ENCODE results near the gene VPS37C. TPM values are rescaled to one million over a fixed set of nuclear protein-coding genes. Genes with fewer than 3 reads are reported as not detected.

The VPS37C gene
- total RNA-seq, 1 experiment from 2014 or later, result 23.4 TPM

DNA sequence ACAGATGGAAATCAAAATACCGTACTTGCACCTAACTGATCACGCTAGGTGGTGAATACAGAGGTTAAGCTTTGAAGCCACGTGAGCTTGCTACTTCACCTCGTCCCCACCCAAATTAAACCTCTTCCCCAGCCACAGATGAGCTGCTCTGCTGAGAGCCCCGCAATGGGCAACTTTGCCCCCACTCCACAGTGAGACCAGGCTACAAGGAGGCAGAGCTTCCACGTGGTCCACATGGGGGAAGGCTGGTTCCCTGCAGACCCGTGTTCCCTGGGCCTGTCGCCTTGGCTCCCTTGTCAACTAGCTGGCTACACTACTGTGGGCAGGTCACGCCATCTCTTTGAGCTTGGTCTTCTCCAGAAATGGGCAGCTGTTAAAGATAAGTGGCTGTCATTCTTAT, 48.0 kb downstream of the VPS37C start:
- ATAC-seq, result no peak
- ChIA-PET CTCF (interaction anchor here (0.5 to 1.7 kb wide), 3 partner anchors 16 to 1828 kb away, joined by 5 to 6 read pairs (median 5); no protein-coding TSS in a partner anchor), POLR2A (no interaction called here)
- Mint-ChIP-seq H3K9me3 (no peaks in the 10 kb centered on the region), H3K36me3 (no peaks in the 10 kb centered on the region), H3K4me1 (no peaks in the 10 kb centered on the region), H3K4me3 (no peak overlapping the region), H3K27ac (no peak overlapping the region), H3K27me3 (ENCODE audit: low read depth) (no peaks in the 10 kb centered on the region)
- no peak for TF ChIP-seq SMAD3 (CRISPR knock-in tag; IDR thresholded peaks at IDR 0.05; ENCODE audit: borderline replicate concordance)
- no peak for TF ChIP-seq GTF2I (CRISPR knock-in tag; conservative IDR thresholded peaks at IDR 0.05)
- TF ChIP-seq RORB (CRISPR knock-in tag; IDR thresholded peaks at IDR 0.05), result no peak
- no peak for TF ChIP-seq CREB1 (CRISPR knock-in tag; IDR thresholded peaks at IDR 0.05)
- TF ChIP-seq NFYB (CRISPR knock-in tag; conservative IDR thresholded peaks at IDR 0.05; ENCODE audit: low read depth), result no peak
- no peak for TF ChIP-seq MXD4 (CRISPR knock-in tag; IDR thresholded peaks at IDR 0.05; ENCODE audit: borderline replicate concordance)
- no peak for TF ChIP-seq ZSCAN18 (CRISPR knock-in tag; IDR thresholded peaks at IDR 0.05)
- TF ChIP-seq NFE2L1 (CRISPR knock-in tag; IDR thresholded peaks at IDR 0.05), result no peak
- TF ChIP-seq, protein P1, sequence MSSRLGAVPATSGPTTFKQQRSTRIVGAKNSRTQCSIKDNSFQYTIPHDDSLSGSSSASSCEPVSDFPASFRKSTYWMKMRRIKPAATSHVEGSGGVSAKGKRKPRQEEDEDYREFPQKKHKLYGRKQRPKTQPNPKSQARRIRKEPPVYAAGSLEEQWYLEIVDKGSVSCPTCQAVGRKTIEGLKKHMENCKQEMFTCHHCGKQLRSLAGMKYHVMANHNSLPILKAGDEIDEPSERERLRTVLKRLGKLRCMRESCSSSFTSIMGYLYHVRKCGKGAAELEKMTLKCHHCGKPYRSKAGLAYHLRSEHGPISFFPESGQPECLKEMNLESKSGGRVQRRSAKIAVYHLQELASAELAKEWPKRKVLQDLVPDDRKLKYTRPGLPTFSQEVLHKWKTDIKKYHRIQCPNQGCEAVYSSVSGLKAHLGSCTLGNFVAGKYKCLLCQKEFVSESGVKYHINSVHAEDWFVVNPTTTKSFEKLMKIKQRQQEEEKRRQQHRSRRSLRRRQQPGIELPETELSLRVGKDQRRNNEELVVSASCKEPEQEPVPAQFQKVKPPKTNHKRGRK (CRISPR knock-in tag; IDR thresholded peaks at IDR 0.05; ENCODE audit: borderline replicate concordance), result no peak
- no peak for TF ChIP-seq CDX4 (CRISPR knock-in tag; IDR thresholded peaks at IDR 0.05; ENCODE audit: borderline replicate concordance)
- TF ChIP-seq ZNF423 (CRISPR knock-in tag; IDR thresholded peaks at IDR 0.05), result no peak
- no peak for DNase-seq (ENCODE audit: low spot score)

DNA sequence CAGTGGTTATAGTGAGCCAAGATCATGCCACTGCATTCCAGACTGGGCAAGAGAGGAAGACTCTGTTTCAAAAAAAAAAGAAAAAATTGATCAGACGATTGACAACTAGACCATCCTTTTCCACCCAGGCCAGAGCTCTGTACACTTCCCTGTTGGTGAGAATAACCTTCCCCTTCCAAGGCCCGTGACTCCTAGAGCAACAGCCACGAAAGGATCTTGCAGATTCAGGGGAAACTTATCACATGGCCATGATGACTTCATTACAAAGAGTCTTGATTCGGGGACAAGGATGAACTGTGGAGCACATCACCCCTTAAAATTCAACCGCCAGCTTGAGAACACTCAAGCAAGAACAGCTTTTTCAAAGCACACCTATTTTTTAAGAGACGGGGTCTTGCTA, 48.7 kb downstream of the VPS37C start:
- no peak overlapping the region for H3K4me3 Mint-ChIP-seq
- no peak for ATAC-seq
- CTCF ChIA-PET, result interaction anchor here (0.5 to 1.5 kb wide), 4 partner anchors 21 to 1829 kb away, joined by 3 to 6 read pairs (median 5); no protein-coding TSS in a partner anchor
- POLR2A ChIA-PET, result interaction anchor here (0.6 kb wide), 1 partner anchor 48 kb away, joined by 11 read pairs; no protein-coding TSS in a partner anchor
- H3K36me3 Mint-ChIP-seq, result no peaks in the 10 kb centered on the region
- H3K4me1 Mint-ChIP-seq, result no peaks in the 10 kb centered on the region
- no peaks in the 10 kb centered on the region for H3K27me3 Mint-ChIP-seq (ENCODE audit: low read depth)
- DNase-seq (ENCODE audit: low spot score), result no peak
- no peaks in the 10 kb centered on the region for H3K9me3 Mint-ChIP-seq
- no peak for TF ChIP-seq MLX (CRISPR knock-in tag; IDR thresholded peaks at IDR 0.05)
- TF ChIP-seq, protein P2, sequence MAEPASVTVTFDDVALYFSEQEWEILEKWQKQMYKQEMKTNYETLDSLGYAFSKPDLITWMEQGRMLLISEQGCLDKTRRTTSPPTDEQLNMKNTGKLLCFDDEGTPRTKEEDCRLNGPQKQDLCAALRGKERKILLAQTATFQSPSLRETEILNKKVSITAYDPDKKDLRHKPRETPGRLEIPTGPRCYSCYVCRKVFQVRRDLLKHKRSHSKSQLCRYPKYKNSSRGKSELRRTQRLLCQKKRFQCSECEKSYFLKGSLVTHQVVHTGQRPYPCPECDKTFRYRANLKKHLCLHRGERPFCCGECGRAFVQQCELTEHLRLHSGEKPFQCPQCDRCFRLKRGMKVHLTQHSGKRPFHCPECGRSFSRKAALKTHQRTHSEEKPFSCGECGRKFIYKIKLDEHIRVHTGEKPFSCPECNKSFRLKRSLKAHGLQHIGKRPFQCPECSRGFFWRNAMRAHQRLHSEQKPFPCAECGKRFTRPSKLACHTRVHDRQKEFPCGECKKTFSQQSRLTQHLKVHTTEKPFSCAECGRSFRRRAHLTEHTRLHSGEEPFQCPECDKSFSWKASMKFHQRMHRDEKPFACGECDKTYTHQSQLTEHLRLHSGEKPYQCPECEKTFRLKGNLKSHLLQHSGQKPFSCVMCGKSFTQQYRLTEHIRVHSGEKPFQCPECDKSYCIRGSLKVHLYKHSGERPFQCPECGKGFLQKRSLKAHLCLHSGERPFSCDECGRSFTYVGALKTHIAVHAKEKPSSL (CRISPR knock-in tag; conservative IDR thresholded peaks at IDR 0.05), result no peak
- TF ChIP-seq, protein P3, sequence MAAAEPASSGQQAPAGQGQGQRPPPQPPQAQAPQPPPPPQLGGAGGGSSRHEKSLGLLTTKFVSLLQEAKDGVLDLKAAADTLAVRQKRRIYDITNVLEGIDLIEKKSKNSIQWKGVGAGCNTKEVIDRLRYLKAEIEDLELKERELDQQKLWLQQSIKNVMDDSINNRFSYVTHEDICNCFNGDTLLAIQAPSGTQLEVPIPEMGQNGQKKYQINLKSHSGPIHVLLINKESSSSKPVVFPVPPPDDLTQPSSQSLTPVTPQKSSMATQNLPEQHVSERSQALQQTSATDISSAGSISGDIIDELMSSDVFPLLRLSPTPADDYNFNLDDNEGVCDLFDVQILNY (CRISPR knock-in tag; IDR thresholded peaks at IDR 0.05), result no peak
- TF ChIP-seq, protein P4, sequence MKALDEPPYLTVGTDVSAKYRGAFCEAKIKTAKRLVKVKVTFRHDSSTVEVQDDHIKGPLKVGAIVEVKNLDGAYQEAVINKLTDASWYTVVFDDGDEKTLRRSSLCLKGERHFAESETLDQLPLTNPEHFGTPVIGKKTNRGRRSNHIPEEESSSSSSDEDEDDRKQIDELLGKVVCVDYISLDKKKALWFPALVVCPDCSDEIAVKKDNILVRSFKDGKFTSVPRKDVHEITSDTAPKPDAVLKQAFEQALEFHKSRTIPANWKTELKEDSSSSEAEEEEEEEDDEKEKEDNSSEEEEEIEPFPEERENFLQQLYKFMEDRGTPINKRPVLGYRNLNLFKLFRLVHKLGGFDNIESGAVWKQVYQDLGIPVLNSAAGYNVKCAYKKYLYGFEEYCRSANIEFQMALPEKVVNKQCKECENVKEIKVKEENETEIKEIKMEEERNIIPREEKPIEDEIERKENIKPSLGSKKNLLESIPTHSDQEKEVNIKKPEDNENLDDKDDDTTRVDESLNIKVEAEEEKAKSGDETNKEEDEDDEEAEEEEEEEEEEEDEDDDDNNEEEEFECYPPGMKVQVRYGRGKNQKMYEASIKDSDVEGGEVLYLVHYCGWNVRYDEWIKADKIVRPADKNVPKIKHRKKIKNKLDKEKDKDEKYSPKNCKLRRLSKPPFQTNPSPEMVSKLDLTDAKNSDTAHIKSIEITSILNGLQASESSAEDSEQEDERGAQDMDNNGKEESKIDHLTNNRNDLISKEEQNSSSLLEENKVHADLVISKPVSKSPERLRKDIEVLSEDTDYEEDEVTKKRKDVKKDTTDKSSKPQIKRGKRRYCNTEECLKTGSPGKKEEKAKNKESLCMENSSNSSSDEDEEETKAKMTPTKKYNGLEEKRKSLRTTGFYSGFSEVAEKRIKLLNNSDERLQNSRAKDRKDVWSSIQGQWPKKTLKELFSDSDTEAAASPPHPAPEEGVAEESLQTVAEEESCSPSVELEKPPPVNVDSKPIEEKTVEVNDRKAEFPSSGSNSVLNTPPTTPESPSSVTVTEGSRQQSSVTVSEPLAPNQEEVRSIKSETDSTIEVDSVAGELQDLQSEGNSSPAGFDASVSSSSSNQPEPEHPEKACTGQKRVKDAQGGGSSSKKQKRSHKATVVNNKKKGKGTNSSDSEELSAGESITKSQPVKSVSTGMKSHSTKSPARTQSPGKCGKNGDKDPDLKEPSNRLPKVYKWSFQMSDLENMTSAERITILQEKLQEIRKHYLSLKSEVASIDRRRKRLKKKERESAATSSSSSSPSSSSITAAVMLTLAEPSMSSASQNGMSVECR (CRISPR knock-in tag; IDR thresholded peaks at IDR 0.05; ENCODE audit: borderline replicate concordance), result no peak
- no peak overlapping the region for H3K27ac Mint-ChIP-seq
